T-cell (primary cell): Measurements from ENCODE around the gene FOXQ1. TPM values are rescaled to one million over a fixed set of nuclear protein-coding genes. Genes with fewer than 3 reads are reported as not detected.
A peak's percentile ranks its signal among the peaks of the same experiment; 100 is the strongest.

Experiments
- ATAC-seq, 4 experiments: fragments of 200-7000 bp in 3 of 4; fragments of 150-1000 bp in 1 of 4; cut with Tn5 transposase; replicated peaks in 1 of 4; 1 replicate in 3 of 4; 2 replicates in 1 of 4; pipeline ENCODE4 v1.10.0; 2021; ENCODE audit warnings: moderate library complexity in 3 of 4, mild to moderate bottlenecking in 2 of 4, moderate number of reproducible peaks in 1 of 4
- CTCF ChIA-PET, 2 donors: fragments of 300-600 bp; sonication (Branson Sonifier 250); formaldehyde crosslinking; loops; one replicate each; lab custom pipeline; 2022; ENCODE audit warnings: antibody characterized with exemption in 2 of 2; lab: Charles Lee
- POLR2A ChIA-PET, 2 donors: fragments of 300-600 bp; sonication (Branson Sonifier 250); formaldehyde crosslinking; loops; one replicate each; lab custom pipeline; 2022; ENCODE audit warnings: antibody characterized with exemption in 2 of 2; lab: Charles Lee
- DNase-seq, 35 experiments: peaks; one replicate each; pipeline versions ENCODE4 v3.0.0 to v3.0.0-alpha.2; 2013 to 2023
- H3K27ac ChIP-seq: one replicate; pipeline ENCODE4 v1.5.1; 2013; ENCODE audit warnings: low read length
- H3K27me3 ChIP-seq, 2 experiments: replicated peaks in 1 of 2; 1 replicate in 1 of 2; 2 replicates in 1 of 2; pipeline versions ENCODE4 v1.6.1 to v1.7.0; 2013; ENCODE audit warnings: low read length in 1 of 2, mixed read lengths in 1 of 2; ENCODE audit not compliant: control insufficient read depth in 2 of 2, insufficient read depth in 2 of 2; ENCODE audit errors: extremely low read depth in 1 of 2
- H3K36me3 ChIP-seq, 2 donors: 1 replicate in 1 of 2; 2 replicates in 1 of 2; pipeline versions ENCODE4 v1.6.1 to v1.7.0; 2013; ENCODE audit warnings: low read length in 1 of 2; ENCODE audit not compliant: control insufficient read depth in 2 of 2, insufficient read depth in 1 of 2; ENCODE audit errors: extremely low read depth in 1 of 2
- H3K4me1 ChIP-seq, 2 experiments: 1 replicate in 1 of 2; 2 replicates in 1 of 2; pipeline versions ENCODE4 v1.6.1 to v1.7.0; 2013; ENCODE audit warnings: low read length in 2 of 2, mixed read lengths in 1 of 2; ENCODE audit not compliant: insufficient read depth in 2 of 2, control insufficient read depth in 1 of 2; ENCODE audit errors: extremely low read depth in 1 of 2
- H3K4me3 ChIP-seq, 2 donors: 1 replicate in 1 of 2; 2 replicates in 1 of 2; pipeline versions ENCODE4 v1.5.1 to v1.7.0; 2013; ENCODE audit warnings: mild to moderate bottlenecking in 2 of 2, low read length in 1 of 2, moderate library complexity in 1 of 2; ENCODE audit not compliant: control insufficient read depth in 1 of 2; ENCODE audit errors: extremely low read depth in 1 of 2
- H3K9me3 ChIP-seq: 2 replicates; pipeline ENCODE4 v1.7.0; 2013
- H3K27ac Mint-ChIP-seq, 2 donors: one replicate each; pipeline ENCODE4 v1.8.0; 2020 to 2021; ENCODE audit warnings: mild to moderate bottlenecking in 2 of 2, mixed read lengths in 2 of 2
- H3K27me3 Mint-ChIP-seq, 2 donors: one replicate each; pipeline ENCODE4 v1.8.0; 2021 to 2022; ENCODE audit warnings: mixed read lengths in 2 of 2
- H3K36me3 Mint-ChIP-seq: one replicate; pipeline ENCODE4 v1.8.0; 2021; ENCODE audit warnings: mixed read lengths
- H3K4me1 Mint-ChIP-seq, 3 donors: one replicate each; pipeline ENCODE4 v1.8.0; 2020 to 2022; ENCODE audit warnings: mixed read lengths in 3 of 3, mild to moderate bottlenecking in 1 of 3
- H3K4me3 Mint-ChIP-seq, 3 donors: one replicate each; pipeline ENCODE4 v1.8.0; 2020 to 2022; ENCODE audit warnings: mild to moderate bottlenecking in 3 of 3, mixed read lengths in 3 of 3, moderate library complexity in 3 of 3
- H3K9me3 Mint-ChIP-seq, 3 donors: one replicate each; pipeline ENCODE4 v1.8.0; 2020 to 2022; ENCODE audit warnings: mixed read lengths in 3 of 3
- WGBS: methylation state at CpG from one replicate; pipeline ENCODE4 v1.1.5; 2013; ENCODE audit warnings: missing lambda C conversion rate; ENCODE audit not compliant: insufficient coverage; 5-methylcytosine and 5-hydroxymethylcytosine counted together
- total RNA-seq, 35 experiments: library from RNA in 6 of 35; stranded (reverse) in 6 of 35; fragments of 120-200 nt in 1 of 35; gene quantifications; one replicate each; pipeline versions ENCODE4 v1.2.1 to v1.2.4 and lab custom pipeline; 2013 to 2026

FOXQ1 gene
- total RNA-seq, 5 donors from 2014 or later (not counting 1 experiment from before 2014, with no cell fraction given), result 0.09 TPM; not detected in 4

DNA sequence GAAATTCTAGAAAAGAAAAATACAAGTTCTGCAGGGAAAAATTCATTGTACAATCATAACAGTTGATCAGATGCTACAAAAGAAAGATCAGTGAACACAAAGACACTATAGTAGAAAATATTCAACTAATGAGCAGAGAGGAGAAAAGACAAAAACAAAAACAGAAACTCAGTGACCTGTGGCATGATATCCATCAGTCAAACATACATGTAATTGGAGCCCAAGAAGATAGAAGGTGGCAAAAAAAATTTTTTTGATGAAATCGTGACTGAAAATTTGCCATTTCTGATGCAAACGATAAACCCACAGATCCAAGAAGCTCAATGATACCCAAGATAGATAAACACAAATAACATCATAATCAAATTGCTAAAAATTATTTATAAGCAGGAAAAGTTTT lies 13.1 kb upstream of the FOXQ1 start:
- no peak overlapping the region for H3K4me3 ChIP-seq
- Mint-ChIP-seq H3K27ac (no peak overlapping the region), H3K4me1 (no peaks in the 10 kb centered on the region), H3K9me3 (peaks cover 7 to 15% (median 9%) of the 10 kb centered on the region in 3 donors), H3K4me3 (no peak overlapping the region), H3K36me3 (no peaks in the 10 kb centered on the region), H3K27me3 (peaks cover 35 to 43% of the 10 kb centered on the region in 2 donors)
- H3K27ac ChIP-seq, result no peak overlapping the region
- POLR2A ChIA-PET, result no interaction called here
- no peak for ATAC-seq
- no CpG with 5 or more reads among the region's 2 CpGs for WGBS
- H3K4me1 ChIP-seq, result no peaks in the 10 kb centered on the region
- DNase-seq, result no peak
- H3K9me3 ChIP-seq, result no peaks in the 10 kb centered on the region
- CTCF ChIA-PET, result no interaction called here
- no peaks in the 10 kb centered on the region for H3K36me3 ChIP-seq
- peaks cover 0 to 3% of the 10 kb centered on the region in 2 experiments for H3K27me3 ChIP-seq

DNA sequence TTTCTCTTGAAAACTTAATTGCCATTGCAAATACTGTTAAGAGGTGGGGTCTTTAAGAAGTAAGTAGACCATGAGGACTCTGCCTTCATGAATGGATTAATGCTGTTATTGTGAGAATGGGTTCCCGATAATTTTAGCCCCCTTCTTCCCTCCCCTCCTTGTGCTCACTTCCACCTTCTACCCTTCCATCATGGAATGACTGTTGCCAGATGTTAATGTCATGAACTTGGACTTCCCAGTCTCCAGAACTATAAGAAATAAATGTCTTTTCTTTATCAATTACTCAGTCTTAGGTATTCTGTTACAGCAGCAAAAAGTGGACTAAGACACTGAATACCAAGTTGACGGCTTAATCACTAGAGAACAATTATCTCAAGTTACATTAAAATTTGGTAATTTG lies 5.8 kb upstream of the FOXQ1 start:
- peaks cover 12 to 21% (median 17%) of the 10 kb centered on the region in 3 donors for H3K9me3 Mint-ChIP-seq
- Histone ChIP-seq H3K4me1 (peaks cover 0 to 4% of the 10 kb centered on the region in 2 experiments), H3K36me3 (no peaks in the 10 kb centered on the region), H3K9me3 (no peaks in the 10 kb centered on the region), H3K27me3 (peaks cover 5 to 16% of the 10 kb centered on the region in 2 experiments), H3K27ac (no peak overlapping the region), H3K4me3 (no peak overlapping the region)
- H3K4me3 Mint-ChIP-seq, result no peak overlapping the region
- H3K4me1 Mint-ChIP-seq, result peaks cover 6 to 8% (median 8%) of the 10 kb centered on the region in 3 donors
- no peaks in the 10 kb centered on the region for H3K36me3 Mint-ChIP-seq
- no peak overlapping the region for H3K27ac Mint-ChIP-seq
- POLR2A ChIA-PET, result no interaction called here
- DNase-seq (no peak), ATAC-seq (no peak)
- no CpG with 5 or more reads among the region's 2 CpGs for WGBS
- peaks cover 49 to 57% of the 10 kb centered on the region in 2 donors for H3K27me3 Mint-ChIP-seq
- CTCF ChIA-PET, result no interaction called here

DNA sequence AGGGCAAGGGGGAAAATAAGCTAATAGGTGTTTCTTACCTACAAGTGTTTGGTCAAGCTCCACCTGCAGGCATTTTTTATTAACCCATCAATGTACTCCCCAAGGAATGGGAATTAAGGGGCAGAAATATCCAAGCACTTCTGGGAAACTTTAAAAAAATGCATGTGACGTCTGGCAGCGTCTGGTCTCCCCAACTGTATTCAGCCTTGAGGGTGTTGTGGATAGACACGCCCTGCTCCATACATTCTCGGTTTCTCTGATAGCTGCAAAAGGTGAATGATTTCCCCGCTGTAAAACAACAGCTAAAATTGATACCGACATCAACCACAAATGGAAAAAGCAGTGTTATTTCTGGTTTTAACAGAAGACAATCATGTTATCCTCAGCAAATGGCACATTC lies 2.5 kb upstream of the FOXQ1 start:
- ATAC-seq (no peak), DNase-seq (no peak)
- ChIA-PET CTCF (no interaction called here), POLR2A (no interaction called here)
- Histone ChIP-seq H3K27me3 (peaks cover 8 to 30% of the 10 kb centered on the region in 2 experiments), H3K4me1 (peaks cover 0 to 16% of the 10 kb centered on the region in 2 experiments), H3K9me3 (no peaks in the 10 kb centered on the region), H3K27ac (no peak overlapping the region), H3K4me3 (no peak overlapping the region), H3K36me3 (no peaks in the 10 kb centered on the region)
- Mint-ChIP-seq H3K27me3 (peaks cover 51 to 56% of the 10 kb centered on the region in 2 donors), H3K4me1 (peaks cover 17 to 21% (median 21%) of the 10 kb centered on the region in 3 donors), H3K36me3 (no peaks in the 10 kb centered on the region), H3K27ac (no peak overlapping the region), H3K4me3 (no peak overlapping the region), H3K9me3 (peaks cover 5 to 10% (median 8%) of the 10 kb centered on the region in 3 donors)
- no CpG with 5 or more reads among the region's 6 CpGs for WGBS

DNA sequence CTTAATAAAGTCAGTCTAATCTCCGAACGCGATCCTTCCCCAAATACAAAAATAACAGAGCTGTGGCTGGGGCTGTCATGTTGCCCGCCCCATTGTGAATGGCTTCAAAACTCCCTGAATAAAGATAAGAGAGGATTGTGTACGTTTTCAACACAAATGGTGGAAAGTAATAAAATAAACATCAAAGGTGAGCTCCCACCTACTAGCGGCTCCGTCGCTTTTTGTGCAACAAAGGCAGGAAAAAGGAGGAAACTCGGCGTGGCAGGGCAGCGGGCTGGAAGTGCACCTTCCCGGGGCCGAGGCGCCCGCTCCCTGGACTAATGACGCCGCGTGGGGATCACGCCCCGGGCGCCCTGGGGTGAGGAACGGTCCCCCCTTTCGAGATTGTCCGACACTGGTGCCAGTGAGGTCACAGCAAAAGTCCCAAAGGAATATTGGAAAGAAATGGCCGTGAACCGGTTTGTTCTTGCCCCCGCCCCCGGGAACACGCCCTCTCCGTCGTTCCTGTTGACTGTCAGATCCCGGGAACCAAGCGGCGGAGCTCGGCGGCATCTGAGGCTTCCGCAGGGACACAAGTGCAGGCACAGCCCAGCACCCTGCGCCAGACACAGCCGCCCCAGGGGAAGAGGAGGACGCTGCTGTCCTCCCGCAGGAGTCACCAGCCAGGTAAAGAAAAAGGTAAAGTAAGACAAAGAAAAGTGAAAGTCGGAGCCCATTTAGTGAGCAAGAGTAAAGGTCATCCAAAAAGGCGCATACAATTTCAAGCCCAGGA lies 1.1 kb upstream of the FOXQ1 start:
- no peak for ATAC-seq
- Histone ChIP-seq H3K4me1 (peaks cover 0 to 16% of the 10 kb centered on the region in 2 experiments), H3K27me3 (peaks cover 12 to 32% of the 10 kb centered on the region in 2 experiments), H3K36me3 (no peaks in the 10 kb centered on the region), H3K27ac (no peak overlapping the region), H3K4me3 (no peak overlapping the region), H3K9me3 (no peaks in the 10 kb centered on the region)
- POLR2A ChIA-PET, result no interaction called here
- WGBS, result 4% methylated on average over 38 of the region's 43 CpGs
- H3K9me3 Mint-ChIP-seq, result peaks cover 0 to 8% (median 7%) of the 10 kb centered on the region in 3 donors
- peak overlapping the region; percentile 49 to 53 (median 52) for H3K4me3 Mint-ChIP-seq
- no peak overlapping the region for H3K27ac Mint-ChIP-seq
- CTCF ChIA-PET, result no interaction called here
- peaks cover 63 to 67% of the 10 kb centered on the region in 2 donors for H3K27me3 Mint-ChIP-seq
- peaks cover 26 to 29% (median 29%) of the 10 kb centered on the region in 3 donors for H3K4me1 Mint-ChIP-seq
- H3K36me3 Mint-ChIP-seq, result no peaks in the 10 kb centered on the region
- no peak for DNase-seq

DNA sequence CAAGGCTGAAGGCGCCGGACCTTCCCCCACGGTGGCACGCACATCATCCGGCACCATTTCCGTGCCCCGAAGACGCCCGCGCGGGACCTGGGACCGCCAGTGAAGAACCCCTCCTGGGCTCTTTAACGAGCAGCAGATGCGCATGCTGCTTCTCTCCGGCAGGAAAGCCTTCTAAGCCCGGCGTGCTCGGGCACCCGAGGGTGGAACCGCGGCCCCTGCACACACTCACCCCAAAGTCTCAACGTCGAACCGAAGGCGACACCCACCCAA lies 240 bp downstream of the FOXQ1 start:
- 3% methylated on average over 25 of the region's 25 CpGs for WGBS
- CTCF ChIA-PET, result no interaction called here
- Mint-ChIP-seq H3K9me3 (no peaks in the 10 kb centered on the region), H3K4me3 (peak overlapping the region; percentile 17 to 59 (median 41)), H3K36me3 (no peaks in the 10 kb centered on the region), H3K27ac (no peak overlapping the region), H3K27me3 (peaks cover 59 to 65% of the 10 kb centered on the region in 2 donors), H3K4me1 (peaks cover 30 to 34% (median 33%) of the 10 kb centered on the region in 3 donors)
- H3K27me3 ChIP-seq, result peaks cover 15 to 40% of the 10 kb centered on the region in 2 experiments
- H3K27ac ChIP-seq, result no peak overlapping the region
- H3K36me3 ChIP-seq, result no peaks in the 10 kb centered on the region
- H3K9me3 ChIP-seq, result no peaks in the 10 kb centered on the region
- peaks cover 0 to 18% of the 10 kb centered on the region in 2 experiments for H3K4me1 ChIP-seq
- no peak for DNase-seq
- no peak overlapping the region for H3K4me3 ChIP-seq
- POLR2A ChIA-PET, result no interaction called here
- no peak for ATAC-seq

DNA sequence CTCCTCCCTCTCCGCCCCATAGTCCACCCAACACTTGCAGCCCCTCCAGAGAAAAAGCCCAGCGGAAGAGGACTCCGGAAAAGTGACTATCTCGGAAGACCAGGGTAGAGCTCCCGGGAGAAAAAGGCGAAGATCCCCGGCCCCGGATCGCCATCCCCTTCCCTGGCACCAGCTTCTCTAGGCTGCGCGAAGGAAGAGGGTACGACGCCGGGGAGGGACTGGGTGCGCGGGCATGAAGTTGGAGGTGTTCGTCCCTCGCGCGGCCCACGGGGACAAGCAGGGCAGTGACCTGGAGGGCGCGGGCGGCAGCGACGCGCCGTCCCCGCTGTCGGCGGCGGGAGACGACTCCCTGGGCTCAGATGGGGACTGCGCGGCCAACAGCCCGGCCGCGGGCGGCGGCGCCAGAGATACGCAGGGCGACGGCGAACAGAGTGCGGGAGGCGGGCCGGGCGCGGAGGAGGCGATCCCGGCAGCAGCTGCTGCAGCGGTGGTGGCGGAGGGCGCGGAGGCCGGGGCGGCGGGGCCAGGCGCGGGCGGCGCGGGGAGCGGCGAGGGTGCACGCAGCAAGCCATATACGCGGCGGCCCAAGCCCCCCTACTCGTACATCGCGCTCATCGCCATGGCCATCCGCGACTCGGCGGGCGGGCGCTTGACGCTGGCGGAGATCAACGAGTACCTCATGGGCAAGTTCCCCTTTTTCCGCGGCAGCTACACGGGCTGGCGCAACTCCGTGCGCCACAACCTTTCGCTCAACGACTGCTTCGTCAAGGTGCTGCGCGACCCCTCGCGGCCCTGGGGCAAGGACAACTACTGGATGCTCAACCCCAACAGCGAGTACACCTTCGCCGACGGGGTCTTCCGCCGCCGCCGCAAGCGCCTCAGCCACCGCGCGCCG lies 822 bp downstream of the FOXQ1 start:
- Histone ChIP-seq H3K36me3 (no peaks in the 10 kb centered on the region), H3K27ac (no peak overlapping the region), H3K9me3 (no peaks in the 10 kb centered on the region), H3K4me3 (no peak overlapping the region), H3K27me3 (peaks cover 15 to 45% of the 10 kb centered on the region in 2 experiments), H3K4me1 (peaks cover 0 to 18% of the 10 kb centered on the region in 2 experiments)
- WGBS, result 6% methylated on average over 106 of the region's 109 CpGs
- CTCF ChIA-PET, result no interaction called here
- ATAC-seq (no peak), DNase-seq (no peak)
- peak overlapping the region; percentile 17 to 59 (median 41) for H3K4me3 Mint-ChIP-seq
- H3K4me1 Mint-ChIP-seq, result peaks cover 30 to 34% (median 33%) of the 10 kb centered on the region in 3 donors
- no peak overlapping the region for H3K27ac Mint-ChIP-seq
- no peaks in the 10 kb centered on the region for H3K9me3 Mint-ChIP-seq
- H3K36me3 Mint-ChIP-seq, result no peaks in the 10 kb centered on the region
- POLR2A ChIA-PET, result no interaction called here
- peaks cover 56 to 65% of the 10 kb centered on the region in 2 donors for H3K27me3 Mint-ChIP-seq
